Posterior vena cava (tissue), 2 donors: ENCODE results near the gene FXYD7. TPM values are rescaled to one million over a fixed set of nuclear protein-coding genes. Genes with fewer than 3 reads are reported as not detected.
A peak's percentile ranks its signal among the peaks of the same experiment; 100 is the strongest.

Source experiments
- DNase-seq: peaks from one replicate; pipeline ENCODE4 v3.0.0-alpha.2; 2020; ENCODE audit warnings: low spot score
- intact Hi-C, 2 donors: fragments of 100-400 bp; cut with DNase I; formaldehyde crosslinking; loops; one replicate each; pipeline versions ENCODE4 v1.14.1 to v1.14.2; 2022 to 2023
- total RNA-seq, 2 donors: library from RNA; stranded (reverse); fragmentation: NEBNext Ultra II Directional; extraction: Animal tissue kit (Norgen Biotek cat#: 25700); gene quantifications; one replicate each; pipeline ENCODE4 v1.2.1, GENCODE V29; 2021
- donor health status: DM: yes; HTN: yes; CAD: no.
- donor health status: DM: yes; HTN: yes; CAD: no.

FXYD7 gene
- total RNA-seq, 2 donors from 2014 or later, result 0.43 TPM; not detected in 1

DNA sequence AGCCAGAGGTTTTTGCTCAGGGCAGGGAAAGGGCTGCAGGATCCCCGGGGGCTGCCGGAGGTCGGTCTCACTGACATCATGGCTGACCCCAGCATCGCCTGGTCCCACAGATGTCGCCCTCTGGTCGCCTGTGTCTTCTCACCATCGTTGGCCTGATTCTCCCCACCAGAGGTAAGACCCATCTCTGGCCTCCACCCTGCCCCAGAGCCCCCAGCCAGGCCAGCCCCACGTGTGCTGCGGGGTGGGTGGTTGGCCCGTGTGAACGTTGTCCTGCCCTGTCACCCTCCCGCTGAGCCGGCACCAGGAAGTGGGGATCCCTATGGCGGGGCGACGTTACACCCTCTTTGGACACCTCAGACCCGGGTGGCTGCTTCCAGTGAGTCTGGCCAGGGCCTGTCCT, 12.4 kb downstream of the FXYD7 start:
- no peak for DNase-seq

DNA sequence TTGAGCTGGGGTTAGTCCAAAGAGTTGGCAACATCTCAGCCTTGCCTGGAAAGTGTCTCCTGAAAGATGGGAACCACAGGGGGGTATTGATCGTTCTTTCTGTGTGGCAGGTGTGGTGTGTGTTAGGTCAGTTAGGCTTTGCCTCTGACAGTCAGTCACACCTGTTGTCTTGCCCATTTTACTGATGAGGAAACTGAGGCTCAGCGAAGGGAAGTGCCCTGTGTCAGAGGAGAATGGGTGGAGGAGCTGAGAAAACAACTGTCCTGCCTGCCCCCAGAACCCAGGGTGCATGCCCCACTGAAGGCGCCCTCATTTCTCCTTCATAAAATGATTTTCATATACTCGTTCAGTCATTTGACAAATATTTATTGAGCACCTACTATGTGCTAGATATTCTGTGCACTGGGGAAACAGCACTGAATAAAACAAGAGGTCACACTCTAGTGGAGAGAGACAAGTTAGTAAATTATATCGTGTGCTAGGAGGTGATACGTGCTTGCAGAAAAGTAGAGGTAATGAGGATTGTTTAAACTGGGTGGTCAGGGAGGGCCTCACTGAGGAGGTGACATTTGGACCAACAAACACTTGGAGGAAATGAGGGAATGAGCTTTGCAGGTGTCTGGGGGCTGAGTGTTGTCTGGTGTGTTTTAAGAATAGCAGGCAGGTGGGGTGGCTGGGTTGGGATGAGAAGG, 13.1 kb downstream of the FXYD7 start:
- intact Hi-C loops, result no loop called here
- no peak for DNase-seq

More for the DNA sequence above, 12.4 kb downstream of the FXYD7 start:
- intact Hi-C loops, result no loop called here

- no peak for DNase-seq
- intact Hi-C loops, result no loop called here
Observed at GRCh38 chr19:35156673-35157014, 13.6 kb downstream of the FXYD7 start.

- no peak for DNase-seq
- intact Hi-C loops, result no loop called here
Observed at GRCh38 chr19:35157431-35157830, 14.4 kb downstream of the FXYD7 start.

- intact Hi-C loops, result no loop called here
- no peak for DNase-seq
Observed at GRCh38 chr19:35159606-35160005, 16.6 kb downstream of the FXYD7 start.

DNA sequence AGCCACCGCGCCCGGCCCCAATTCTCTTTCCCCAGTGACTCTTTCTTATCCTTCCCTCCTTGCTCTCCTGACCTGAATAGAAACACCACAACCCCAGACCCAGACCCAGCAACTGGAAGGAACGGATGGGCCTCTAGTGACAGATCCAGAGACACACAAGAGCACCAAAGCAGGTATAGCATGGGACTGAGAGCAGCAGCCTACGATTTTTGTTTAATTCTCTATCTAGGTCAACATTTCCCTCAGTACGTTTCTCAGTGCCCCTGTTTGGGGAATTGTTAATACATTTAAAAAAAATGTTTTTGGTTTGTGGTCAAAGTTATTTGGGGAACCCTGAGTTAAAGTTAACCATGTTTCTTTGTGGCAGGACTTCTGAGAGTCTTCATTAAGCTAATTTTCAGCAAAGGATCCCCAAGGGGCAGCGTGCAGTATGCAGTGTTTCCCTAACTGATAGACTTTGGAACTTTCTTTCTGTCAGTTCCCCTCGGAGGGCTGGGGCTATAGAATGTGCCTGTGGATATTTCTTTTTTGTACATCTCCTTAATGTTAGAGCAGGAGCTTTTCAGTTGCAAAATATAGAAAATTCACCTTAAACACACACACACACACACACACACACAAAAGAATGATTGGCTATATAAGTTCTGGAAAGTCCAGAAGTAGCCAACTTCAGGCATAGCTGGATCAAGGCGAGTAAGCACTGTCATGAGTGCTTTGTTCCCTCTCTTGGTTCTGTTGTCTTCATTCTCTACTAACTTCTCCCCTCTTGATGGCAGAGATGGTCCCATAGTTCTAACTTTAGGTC, 17.8 kb downstream of the FXYD7 start:
- intact Hi-C loops, result no loop called here
- peak; percentile 36 for DNase-seq

DNA sequence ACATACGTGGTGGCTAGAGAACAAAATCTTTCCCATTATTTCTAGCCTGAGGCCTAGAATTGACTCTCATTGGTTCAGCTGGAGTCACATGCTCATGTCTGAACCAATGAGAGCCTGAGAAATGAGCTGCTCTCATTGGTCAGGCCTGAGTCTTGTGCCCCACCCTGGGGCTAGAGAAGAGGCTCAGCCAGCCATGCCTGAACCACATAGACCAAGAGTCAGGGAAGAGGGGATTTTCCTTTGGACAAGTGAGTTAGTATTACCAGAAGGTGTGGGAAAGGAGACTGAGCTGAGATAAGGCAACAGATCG, 18.3 kb downstream of the FXYD7 start:
- DNase-seq, result peak; percentile 40
- intact Hi-C loops, result no loop called here

- DNase-seq, result peak; percentile 13
- intact Hi-C loops, result no loop called here
Observed at GRCh38 chr19:35162471-35163326, 19.6 kb downstream of the FXYD7 start.

GRCh38 chr19:35164418-35164817, 21.4 kb downstream of the FXYD7 start:
- DNase-seq, result peak; percentile 6
- intact Hi-C loops, result no loop called here

GRCh38 chr19:35165200-35166058, 22.4 kb downstream of the FXYD7 start:
- intact Hi-C loops, result no loop called here
- peak; percentile 26 for DNase-seq

DNA sequence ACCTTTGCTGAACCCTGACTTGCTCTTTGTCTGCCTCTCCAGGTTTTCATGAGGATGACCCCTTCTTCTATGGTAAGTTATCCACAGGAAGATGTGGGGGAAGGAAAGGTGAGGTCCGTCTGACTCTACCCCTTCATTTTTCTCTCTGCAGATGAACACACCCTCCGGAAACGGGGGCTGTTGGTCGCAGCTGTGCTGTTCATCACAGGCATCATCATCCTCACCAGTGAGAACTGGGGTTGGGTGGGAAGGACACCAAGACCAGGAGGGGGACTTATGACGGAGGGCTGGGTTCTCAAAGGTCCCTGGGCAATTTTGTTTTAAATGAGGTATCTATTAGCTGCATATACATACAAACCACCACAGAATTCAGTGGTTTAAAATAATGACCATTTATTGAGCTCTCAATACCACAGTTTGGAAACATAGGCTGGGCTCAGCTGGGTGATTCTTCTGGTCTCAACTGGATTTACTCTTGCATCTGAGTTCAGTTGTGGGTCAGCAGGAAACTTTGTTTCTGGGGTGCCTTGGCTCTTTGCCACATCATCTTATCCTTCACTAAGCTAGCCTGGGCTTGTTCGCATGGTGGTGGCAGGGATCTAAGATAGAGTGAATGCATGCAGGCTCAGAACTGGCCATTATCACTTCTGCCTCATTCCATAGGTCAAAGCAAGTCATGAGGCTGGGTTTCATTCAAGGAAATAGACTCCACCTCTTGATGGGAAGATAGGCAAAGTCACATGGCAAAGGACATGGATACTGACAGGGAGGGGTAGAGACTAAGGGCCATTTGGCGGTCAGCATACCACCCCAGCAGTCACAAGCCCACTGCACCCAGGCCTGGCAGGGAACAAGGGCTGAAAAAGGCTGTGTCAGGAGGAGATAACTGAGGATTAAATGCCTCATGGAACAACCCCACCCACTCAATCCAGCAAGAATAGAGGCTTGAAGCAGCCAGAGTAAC, 23.3 kb downstream of the FXYD7 start:
- intact Hi-C loops, result no loop called here

GRCh38 chr19:35167251-35168119, 24.4 kb downstream of the FXYD7 start:
- peak; percentile 31 for DNase-seq
- intact Hi-C loops, result no loop called here

More for the DNA sequence above, 23.3 kb downstream of the FXYD7 start:
- DNase-seq, result peak; percentile 48

GRCh38 chr19:35168196-35168595, 25.1 kb downstream of the FXYD7 start:
- intact Hi-C loops, result no loop called here
- DNase-seq, result no peak

- DNase-seq, result no peak
- intact Hi-C loops, result no loop called here
Observed at GRCh38 chr19:35169221-35169995, 26.4 kb downstream of the FXYD7 start.

DNA sequence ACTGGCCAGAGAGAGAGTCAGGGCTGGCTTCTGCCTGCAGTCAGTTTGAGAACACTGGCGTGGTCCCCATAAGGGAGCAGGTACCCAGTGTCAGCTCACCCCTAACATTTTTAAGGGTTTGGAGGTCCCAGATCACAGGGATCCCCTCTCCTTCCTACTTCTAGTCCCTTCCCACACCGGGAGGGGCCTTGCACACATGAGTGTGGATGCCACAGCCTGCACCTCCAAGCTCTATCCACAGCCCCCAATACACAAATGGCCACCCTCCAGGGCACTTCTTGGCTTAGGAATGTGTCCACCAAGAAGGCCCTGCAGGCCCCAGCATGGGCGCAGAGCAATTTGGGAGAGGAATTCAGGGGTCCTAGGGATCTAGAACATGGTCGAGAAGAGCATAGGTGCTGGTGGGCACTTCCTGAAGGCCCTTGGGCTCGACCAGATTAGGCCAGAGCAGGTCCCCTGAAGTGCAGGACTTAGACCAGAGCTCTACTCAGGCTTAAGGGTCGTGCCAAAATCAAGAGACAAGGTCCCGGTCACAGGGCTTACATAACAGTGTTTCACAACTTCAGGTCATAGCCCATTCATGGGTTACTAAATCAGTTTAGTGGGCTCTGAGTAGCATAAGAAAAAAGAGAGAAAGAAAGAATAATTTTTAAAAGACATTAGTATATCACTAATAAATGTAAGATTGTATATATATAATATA, 27.5 kb downstream of the FXYD7 start:
- intact Hi-C loops, result no loop called here
- no peak for DNase-seq

- intact Hi-C loops, result no loop called here
- DNase-seq, result no peak
Observed at GRCh38 chr19:35171730-35172129, 28.7 kb downstream of the FXYD7 start.
